Spleen (tissue), 11 donors: ENCODE results near the gene E4F1. TPM values are rescaled to one million over a fixed set of nuclear protein-coding genes. Genes with fewer than 3 reads are reported as not detected.

Source experiments
- DNase-seq: peaks from one replicate; pipeline ENCODE4 v3.0.0-alpha.2; 2020
- H3K27ac ChIP-seq, 8 donors: fragments of 200-600 bp; sonication (generic) in 7 of 8; 1 replicate in 4 of 8; 2 replicates in 4 of 8; pipeline versions ENCODE4 v1.5.0 to v1.8.0; 2016 to 2021; ENCODE audit warnings: inconsistent platforms in 4 of 8, mild to moderate bottlenecking in 4 of 8, moderate library complexity in 1 of 8
- H3K27me3 ChIP-seq, 7 donors: fragments of 200-600 bp; sonication (generic) in 6 of 7; replicated peaks in 1 of 7; 1 replicate in 4 of 7; 2 replicates in 3 of 7; pipeline versions ENCODE4 v1.5.0 to v1.8.0; 2016 to 2021; ENCODE audit warnings: inconsistent platforms in 3 of 7, mild to moderate bottlenecking in 1 of 7
- H3K36me3 ChIP-seq, 6 donors: fragments of 200-600 bp; sonication (generic) in 5 of 6; 1 replicate in 4 of 6; 2 replicates in 2 of 6; pipeline versions ENCODE4 v1.5.0 to v1.8.0; 2016 to 2021; ENCODE audit warnings: inconsistent platforms in 2 of 6
- H3K4me1 ChIP-seq, 6 donors: fragments of 200-600 bp; sonication (generic) in 5 of 6; 1 replicate in 3 of 6; 2 replicates in 3 of 6; pipeline versions ENCODE4 v1.5.0 to v1.8.0; 2016 to 2021; ENCODE audit warnings: inconsistent platforms in 3 of 6
- H3K4me3 ChIP-seq, 8 donors: fragments of 200-600 bp; sonication (generic) in 7 of 8; 1 replicate in 4 of 8; 2 replicates in 4 of 8; pipeline versions ENCODE4 v1.5.0 to v1.8.0; 2016 to 2021; ENCODE audit warnings: inconsistent platforms in 4 of 8, mild to moderate bottlenecking in 4 of 8, moderate library complexity in 2 of 8
- H3K9me3 ChIP-seq, 8 donors: fragments of 200-600 bp; sonication (generic) in 7 of 8; 1 replicate in 4 of 8; 2 replicates in 4 of 8; pipeline versions ENCODE4 v1.5.0 to v1.8.0; 2016 to 2021; ENCODE audit warnings: inconsistent platforms in 4 of 8
- POLR2A ChIP-seq, 3 donors: fragments of 450-650 bp; IDR thresholded peaks; one replicate each; pipeline ENCODE4 v1.5.1; 2017; ENCODE audit warnings: antibody characterized with exemption in 3 of 3, mild to moderate bottlenecking in 1 of 3
- POLR2AphosphoS5 ChIP-seq, 3 donors: sonication (generic); formaldehyde crosslinking; IDR thresholded peaks; one replicate each; pipeline ENCODE4 v1.5.1; 2017; ENCODE audit warnings: antibody characterized with exemption in 3 of 3
- WGBS, 5 donors: extraction: QIAGEN DNeasy Blood & Tissue Kit in 3 of 5; methylation state at CpG; one replicate each; pipeline versions ENCODE4 v1.1.5 to v1.1.7; 2013 to 2018; 5-methylcytosine and 5-hydroxymethylcytosine counted together
- intact Hi-C: fragments of 100-400 bp; cut with DNase I; formaldehyde crosslinking; loops from one replicate; pipeline ENCODE4 v1.15.0; 2023; ENCODE audit warnings: low total_unique reads
- polyA plus RNA-seq, 3 donors: library from polyadenylated mRNA; stranded (reverse); fragments of 200-250 nt; gene quantifications; one replicate each; pipeline ENCODE4 v1.2.1, GENCODE V29; 2013
- total RNA-seq, 7 donors: library from RNA; depleted of rRNA in 3 of 7; stranded (reverse); fragments of >200 nt in 3 of 7; fragmentation: NEBNext Ultra II Directional in 4 of 7; extraction: Animal tissue kit (Norgen Biotek cat#: 25700) in 4 of 7; gene quantifications; one replicate each; pipeline versions ENCODE4 v1.1.0 to v1.2.1, GENCODE V29; 2016 to 2021
- TF ChIP-seq, protein P1 (sequence below), 11 experiments: fragments of 200-600 bp in 7 of 11; fragments of 450-650 bp in 4 of 11; sonication (generic) in 4 of 11; IDR thresholded peaks in 8 of 11; conservative IDR thresholded peaks in 3 of 11; 1 replicate in 7 of 11; 2 replicates in 4 of 11; pipeline versions ENCODE4 v1.4.0 to v1.8.0; 2016 to 2021; ENCODE audit warnings: antibody characterized with exemption in 11 of 11, inconsistent platforms in 4 of 11, mild to moderate bottlenecking in 1 of 11
- donor health status: healthy with polysubstance abuse.
- donor health status: DM: no; HTN: no; CAD: no; lungs with moderate emphysema.
- donor health status: DM: no; HTN: no; CAD: no.
- donor health status: Bipolar disorder and iron deficiency.
- donor health status: healthy.
- donor health status: DM: no; HTN: no; CAD: no.
- donor health status: DM: yes; HTN: yes; CAD: no.

The E4F1 gene
- total and polyA plus RNA-seq, 10 donors: 20.8 to 41.4 (median 29.1) TPM

DNA sequence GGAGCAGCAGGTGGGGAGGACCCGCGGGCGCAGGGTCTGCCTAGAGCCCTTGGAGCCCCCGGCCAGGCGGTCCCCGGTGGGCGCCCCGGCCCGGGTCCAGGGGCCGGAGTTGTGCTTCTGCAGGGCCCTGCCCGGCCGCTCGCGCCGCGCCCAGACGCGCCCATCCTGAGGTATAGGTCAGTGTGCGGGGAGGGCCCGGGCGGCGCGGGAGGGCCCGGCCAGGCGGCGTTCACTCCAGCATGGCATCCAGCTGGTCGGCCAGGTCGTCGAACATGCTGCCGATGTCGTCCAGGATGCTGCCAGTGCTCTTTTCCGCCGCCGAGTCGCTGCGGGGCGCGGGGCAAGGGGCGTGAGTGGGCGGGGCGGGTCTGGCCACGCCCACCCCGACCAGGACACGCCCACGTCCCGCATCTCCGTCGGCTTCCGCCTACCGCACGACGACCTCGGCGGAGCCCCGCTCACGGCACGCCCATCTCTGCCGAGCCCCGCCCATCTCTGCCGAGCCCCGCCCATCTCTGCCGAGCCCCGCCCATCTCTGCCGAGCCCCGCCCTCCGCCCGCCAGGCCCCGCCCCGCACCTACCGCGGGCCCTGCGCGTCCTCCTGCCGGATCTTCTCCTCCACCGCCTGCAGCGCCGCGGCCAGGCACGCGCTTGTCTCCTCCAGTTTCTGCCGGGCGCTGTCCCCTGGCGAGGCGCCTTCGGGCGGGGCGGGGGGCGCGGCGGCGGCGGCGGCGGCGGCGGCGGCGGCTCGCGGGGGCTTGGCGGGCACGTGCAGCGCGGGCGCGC, 44.9 kb upstream of the E4F1 start:
- intact Hi-C loops: no loop called here
- DNase-seq: no peak

DNA sequence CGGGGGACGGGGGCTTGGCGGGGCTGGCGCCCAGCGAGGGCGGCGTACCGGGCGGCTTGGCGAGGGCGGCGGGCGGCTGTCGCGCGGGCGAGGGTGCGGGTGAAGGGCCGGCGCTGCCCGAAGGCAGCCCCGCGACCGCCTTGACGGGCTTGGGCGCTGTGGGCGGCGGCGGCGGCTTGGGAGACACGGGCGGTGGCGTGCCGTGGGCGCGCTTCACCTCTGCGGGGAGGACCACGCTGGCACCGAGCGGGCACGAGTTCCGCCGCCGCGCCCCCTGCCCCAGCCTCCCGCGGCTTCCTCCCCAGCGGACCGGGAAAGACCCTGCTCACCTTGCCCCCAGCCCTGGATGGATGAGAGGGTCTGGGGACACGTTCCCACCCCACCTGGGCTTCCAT, 44.3 kb upstream of the E4F1 start:
- Histone ChIP-seq H3K27me3 (no peaks in the 10 kb centered on the region), H3K4me3 (no peak overlapping the region), H3K4me1 (peaks cover 0 to 17% (median 4%) of the 10 kb centered on the region in 6 donors), H3K36me3 (peaks cover 2 to 49% (median 40%) of the 10 kb centered on the region in 6 donors), H3K27ac (no peak overlapping the region), H3K9me3 (peaks cover 0 to 6% (median 0%) of the 10 kb centered on the region in 8 donors)
- TF ChIP-seq POLR2AphosphoS5 (IDR thresholded peaks at IDR 0.05) (no peak), POLR2A (IDR thresholded peaks at IDR 0.05) (no peak)
- TF ChIP-seq, protein P1, sequence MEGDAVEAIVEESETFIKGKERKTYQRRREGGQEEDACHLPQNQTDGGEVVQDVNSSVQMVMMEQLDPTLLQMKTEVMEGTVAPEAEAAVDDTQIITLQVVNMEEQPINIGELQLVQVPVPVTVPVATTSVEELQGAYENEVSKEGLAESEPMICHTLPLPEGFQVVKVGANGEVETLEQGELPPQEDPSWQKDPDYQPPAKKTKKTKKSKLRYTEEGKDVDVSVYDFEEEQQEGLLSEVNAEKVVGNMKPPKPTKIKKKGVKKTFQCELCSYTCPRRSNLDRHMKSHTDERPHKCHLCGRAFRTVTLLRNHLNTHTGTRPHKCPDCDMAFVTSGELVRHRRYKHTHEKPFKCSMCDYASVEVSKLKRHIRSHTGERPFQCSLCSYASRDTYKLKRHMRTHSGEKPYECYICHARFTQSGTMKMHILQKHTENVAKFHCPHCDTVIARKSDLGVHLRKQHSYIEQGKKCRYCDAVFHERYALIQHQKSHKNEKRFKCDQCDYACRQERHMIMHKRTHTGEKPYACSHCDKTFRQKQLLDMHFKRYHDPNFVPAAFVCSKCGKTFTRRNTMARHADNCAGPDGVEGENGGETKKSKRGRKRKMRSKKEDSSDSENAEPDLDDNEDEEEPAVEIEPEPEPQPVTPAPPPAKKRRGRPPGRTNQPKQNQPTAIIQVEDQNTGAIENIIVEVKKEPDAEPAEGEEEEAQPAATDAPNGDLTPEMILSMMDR (IDR thresholded peaks at IDR 0.05 in 8 of 11, conservative IDR thresholded peaks at IDR 0.05 in 3 of 11): no peak
- no peak for DNase-seq
- intact Hi-C loops: no loop called here
- 41 to 68% (median 60%) methylated on average over 2 to 50 of the region's 50 CpGs for WGBS, 5 donors

More for the DNA sequence above, 44.9 kb upstream of the E4F1 start:
- TF ChIP-seq, protein P1 (IDR thresholded peaks at IDR 0.05 in 8 of 11, conservative IDR thresholded peaks at IDR 0.05 in 3 of 11): no peak
- TF ChIP-seq POLR2AphosphoS5 (IDR thresholded peaks at IDR 0.05): peak in 2 of 3 donors; percentile 42 to 62
- no peak overlapping the region for H3K27ac ChIP-seq
- H3K4me1 ChIP-seq: peaks cover 0 to 23% (median 7%) of the 10 kb centered on the region in 6 donors
- no peaks in the 10 kb centered on the region for H3K27me3 ChIP-seq
- H3K4me3 ChIP-seq: no peak overlapping the region
- WGBS, 5 donors: 29 to 58% (median 42%) methylated on average over 50 to 106 of the region's 106 CpGs
- H3K9me3 ChIP-seq: peaks cover 0 to 6% (median 0%) of the 10 kb centered on the region in 8 donors
- peaks cover 4 to 55% (median 46%) of the 10 kb centered on the region in 6 donors for H3K36me3 ChIP-seq

DNA sequence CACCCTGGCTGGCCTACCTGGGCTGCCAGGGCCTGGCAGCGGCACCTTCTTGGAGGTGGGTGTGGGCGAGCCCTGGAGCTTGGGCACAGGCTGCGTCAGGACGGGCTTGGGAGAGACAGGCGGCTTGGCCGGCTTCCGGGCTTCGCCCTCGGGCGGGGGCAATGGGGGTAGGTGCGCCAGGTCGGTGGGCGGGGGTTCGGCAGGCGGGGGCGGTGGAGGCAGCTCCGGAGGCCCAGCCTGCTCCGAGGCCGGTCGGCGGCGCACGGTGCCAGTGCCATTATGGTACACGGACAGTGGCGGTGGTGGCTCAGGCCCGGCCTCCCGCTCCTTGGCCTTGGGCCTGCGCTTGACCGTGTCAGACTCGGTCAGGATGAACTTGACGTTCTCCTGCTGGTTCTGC, 43.8 kb upstream of the E4F1 start:
- Histone ChIP-seq H3K9me3 (peaks cover 0 to 6% (median 0%) of the 10 kb centered on the region in 8 donors), H3K27ac (no peak overlapping the region), H3K27me3 (no peaks in the 10 kb centered on the region), H3K36me3 (peaks cover 2 to 44% (median 35%) of the 10 kb centered on the region in 6 donors), H3K4me3 (no peak overlapping the region), H3K4me1 (peaks cover 0 to 12% (median 0%) of the 10 kb centered on the region in 6 donors)
- TF ChIP-seq POLR2AphosphoS5 (IDR thresholded peaks at IDR 0.05) (peak in 1 of 3 donors; percentile 6), POLR2A (IDR thresholded peaks at IDR 0.05) (no peak)
- TF ChIP-seq, protein P1 (IDR thresholded peaks at IDR 0.05 in 8 of 11, conservative IDR thresholded peaks at IDR 0.05 in 3 of 11): no peak
- WGBS, 5 donors: 90 to 96% (median 95%) methylated on average over 6 to 31 of the region's 31 CpGs
- DNase-seq: no peak
- intact Hi-C loops: no loop called here

DNA sequence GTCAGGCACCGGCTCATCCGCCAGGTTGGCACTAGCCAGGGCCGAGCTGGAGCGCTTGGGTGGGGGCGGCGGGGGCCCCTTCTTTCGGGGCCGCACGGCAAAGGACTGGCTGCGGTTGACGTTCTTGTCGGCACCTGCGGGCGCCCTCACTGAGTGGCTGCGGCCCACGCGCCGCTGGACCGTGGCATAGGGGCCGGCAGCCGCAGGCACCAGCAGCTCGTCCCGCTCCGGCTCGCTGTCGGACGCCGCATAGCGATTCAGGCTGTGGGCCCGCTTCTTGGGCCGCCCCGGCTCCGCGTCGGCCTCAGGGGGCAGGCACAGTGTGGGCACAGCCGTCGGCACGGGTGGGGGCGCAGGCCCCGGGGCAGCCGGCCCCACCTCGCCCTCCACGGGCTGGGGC, 42.9 kb upstream of the E4F1 start:
- no peak overlapping the region for H3K27ac ChIP-seq
- H3K4me1 ChIP-seq: peaks cover 0 to 6% (median 0%) of the 10 kb centered on the region in 6 donors
- peaks cover 0 to 6% (median 0%) of the 10 kb centered on the region in 8 donors for H3K9me3 ChIP-seq
- 93 to 98% (median 95%) methylated on average over 18 to 43 of the region's 43 CpGs for WGBS, 5 donors
- intact Hi-C loops: no loop called here
- no peaks in the 10 kb centered on the region for H3K27me3 ChIP-seq
- H3K36me3 ChIP-seq: peaks cover 2 to 35% (median 27%) of the 10 kb centered on the region in 6 donors
- no peak for DNase-seq
- no peak overlapping the region for H3K4me3 ChIP-seq
- TF ChIP-seq, protein P1 (IDR thresholded peaks at IDR 0.05 in 8 of 11, conservative IDR thresholded peaks at IDR 0.05 in 3 of 11): no peak
- TF ChIP-seq POLR2AphosphoS5 (IDR thresholded peaks at IDR 0.05) (no peak), POLR2A (IDR thresholded peaks at IDR 0.05) (no peak)
